Astrocyte (in vitro differentiated cells and primary cell): ENCODE results near the gene STRBP.

Experiments used
- EZH2 ChIP-seq: IDR thresholded peaks from 2 replicates; pipeline ENCODE4 v1.6.1; 2012; ENCODE audit warnings: mild to moderate bottlenecking, low read length, inconsistent platforms; ENCODE audit not compliant: insufficient read depth
- TF ChIP-seq, protein P1 (sequence below): IDR thresholded peaks from 2 replicates; pipeline ENCODE4 v1.5.1; 2011; ENCODE audit warnings: low read depth, mild to moderate bottlenecking, inconsistent platforms, low read length, moderate library complexity; ENCODE audit not compliant: insufficient read depth

- TF ChIP-seq, protein P1, sequence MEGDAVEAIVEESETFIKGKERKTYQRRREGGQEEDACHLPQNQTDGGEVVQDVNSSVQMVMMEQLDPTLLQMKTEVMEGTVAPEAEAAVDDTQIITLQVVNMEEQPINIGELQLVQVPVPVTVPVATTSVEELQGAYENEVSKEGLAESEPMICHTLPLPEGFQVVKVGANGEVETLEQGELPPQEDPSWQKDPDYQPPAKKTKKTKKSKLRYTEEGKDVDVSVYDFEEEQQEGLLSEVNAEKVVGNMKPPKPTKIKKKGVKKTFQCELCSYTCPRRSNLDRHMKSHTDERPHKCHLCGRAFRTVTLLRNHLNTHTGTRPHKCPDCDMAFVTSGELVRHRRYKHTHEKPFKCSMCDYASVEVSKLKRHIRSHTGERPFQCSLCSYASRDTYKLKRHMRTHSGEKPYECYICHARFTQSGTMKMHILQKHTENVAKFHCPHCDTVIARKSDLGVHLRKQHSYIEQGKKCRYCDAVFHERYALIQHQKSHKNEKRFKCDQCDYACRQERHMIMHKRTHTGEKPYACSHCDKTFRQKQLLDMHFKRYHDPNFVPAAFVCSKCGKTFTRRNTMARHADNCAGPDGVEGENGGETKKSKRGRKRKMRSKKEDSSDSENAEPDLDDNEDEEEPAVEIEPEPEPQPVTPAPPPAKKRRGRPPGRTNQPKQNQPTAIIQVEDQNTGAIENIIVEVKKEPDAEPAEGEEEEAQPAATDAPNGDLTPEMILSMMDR = no peak
- TF ChIP-seq EZH2 = no peak
Measured at GRCh38 chr9:123196124-123196523, 72.3 kb downstream of the STRBP start.
